ENCODE data around the gene DCUN1D2.

DNA sequence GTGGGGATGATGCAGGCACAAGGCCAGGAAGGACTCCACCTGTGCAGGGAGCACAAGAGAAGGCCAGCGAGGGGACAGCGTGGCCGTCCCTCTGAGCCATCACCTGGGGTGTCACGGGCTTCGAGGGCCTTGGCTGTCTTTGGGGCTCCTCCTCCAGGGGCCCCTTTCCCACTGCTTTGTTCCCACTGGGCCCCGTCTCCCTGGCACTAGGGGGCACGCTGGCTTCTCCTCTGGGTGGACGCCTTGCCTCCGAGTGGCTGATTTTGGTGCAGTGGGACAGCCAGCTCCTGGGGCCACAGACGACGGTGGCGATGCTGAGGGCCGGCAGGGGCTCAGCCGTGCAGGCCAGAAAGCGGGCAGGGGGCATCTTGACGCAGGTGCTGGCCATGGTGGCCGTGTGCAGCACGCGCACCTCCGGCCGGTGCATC, 83.4 kb downstream of the DCUN1D2 start:
- TF ChIP-seq, protein P1, sequence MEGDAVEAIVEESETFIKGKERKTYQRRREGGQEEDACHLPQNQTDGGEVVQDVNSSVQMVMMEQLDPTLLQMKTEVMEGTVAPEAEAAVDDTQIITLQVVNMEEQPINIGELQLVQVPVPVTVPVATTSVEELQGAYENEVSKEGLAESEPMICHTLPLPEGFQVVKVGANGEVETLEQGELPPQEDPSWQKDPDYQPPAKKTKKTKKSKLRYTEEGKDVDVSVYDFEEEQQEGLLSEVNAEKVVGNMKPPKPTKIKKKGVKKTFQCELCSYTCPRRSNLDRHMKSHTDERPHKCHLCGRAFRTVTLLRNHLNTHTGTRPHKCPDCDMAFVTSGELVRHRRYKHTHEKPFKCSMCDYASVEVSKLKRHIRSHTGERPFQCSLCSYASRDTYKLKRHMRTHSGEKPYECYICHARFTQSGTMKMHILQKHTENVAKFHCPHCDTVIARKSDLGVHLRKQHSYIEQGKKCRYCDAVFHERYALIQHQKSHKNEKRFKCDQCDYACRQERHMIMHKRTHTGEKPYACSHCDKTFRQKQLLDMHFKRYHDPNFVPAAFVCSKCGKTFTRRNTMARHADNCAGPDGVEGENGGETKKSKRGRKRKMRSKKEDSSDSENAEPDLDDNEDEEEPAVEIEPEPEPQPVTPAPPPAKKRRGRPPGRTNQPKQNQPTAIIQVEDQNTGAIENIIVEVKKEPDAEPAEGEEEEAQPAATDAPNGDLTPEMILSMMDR (IDR thresholded peaks at IDR 0.05): no peak
- no peak for TF ChIP-seq EP300 (IDR thresholded peaks at IDR 0.05)

All from ovary (tissue), 3 donors.